ENCODE data around the gene SLC27A1.

- TF ChIP-seq ZNF263 (CRISPR knock-in tag; IDR thresholded peaks at IDR 0.05; ENCODE audit: low read depth) (no peak), KAT7 (CRISPR knock-in tag; IDR thresholded peaks at IDR 0.05; ENCODE audit: borderline replicate concordance) (no peak), CTCF (IDR thresholded peaks at IDR 0.05) (no peak), NFYB (CRISPR knock-in tag; conservative IDR thresholded peaks at IDR 0.05; ENCODE audit: low read depth) (no peak), ATF6 (CRISPR knock-in tag; IDR thresholded peaks at IDR 0.05) (no peak), NFE2L1 (CRISPR knock-in tag; IDR thresholded peaks at IDR 0.05) (no peak), ZBTB43 (CRISPR knock-in tag; IDR thresholded peaks at IDR 0.05) (no peak), CREB1 (CRISPR knock-in tag; IDR thresholded peaks at IDR 0.05) (no peak), SMAD3 (CRISPR knock-in tag; IDR thresholded peaks at IDR 0.05; ENCODE audit: borderline replicate concordance) (no peak), RELA (CRISPR knock-in tag; IDR thresholded peaks at IDR 0.05; ENCODE audit: borderline replicate concordance) (no peak), NR1H2 (CRISPR knock-in tag; IDR thresholded peaks at IDR 0.05) (no peak)
Measured at GRCh38 chr19:17544418-17544817, 74.1 kb downstream of the SLC27A1 start.

All from WTC11 (cell line).